ENCODE measurements around the gene TSPAN18. TPM values are rescaled to one million over a fixed set of nuclear protein-coding genes. Genes with fewer than 3 reads are reported as not detected.

The TSPAN18 gene
- total RNA-seq, 4 donors from 2014 or later = 27.7 to 70.1 (median 50.2) TPM

DNA sequence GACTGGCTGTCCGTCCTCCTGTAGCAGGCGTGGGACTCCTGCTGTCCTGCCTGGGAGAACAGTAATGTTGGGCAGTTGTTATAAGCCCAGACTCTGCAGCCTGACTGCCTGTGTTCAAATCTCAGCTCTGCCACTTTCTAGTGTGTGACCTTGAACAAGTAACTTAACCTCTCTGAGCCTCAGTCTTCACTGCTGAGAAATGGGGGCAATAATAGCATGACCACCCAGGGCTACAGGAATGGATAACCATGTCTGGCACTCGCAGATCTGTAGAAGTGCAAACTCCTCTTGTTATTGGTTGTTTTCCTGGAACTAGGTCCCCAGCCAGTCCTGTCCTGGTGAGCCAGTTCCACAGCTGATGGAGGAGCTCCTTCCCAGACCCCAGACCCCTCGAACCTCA, 154.2 kb downstream of the TSPAN18 start:
- Histone ChIP-seq H3K4me1 (peaks cover 7 to 57% (median 37%) of the 10 kb centered on the region in 4 donors), H3K27me3 (no peaks in the 10 kb centered on the region), H3K27ac (replicated peaks in 1 of 4) (no peak overlapping the region), H3K36me3 (peaks cover 0 to 5% (median 0%) of the 10 kb centered on the region in 4 donors), H3K9me3 (no peaks in the 10 kb centered on the region), H3K4me3 (no peak overlapping the region)
- TF ChIP-seq POLR2AphosphoS5 (IDR thresholded peaks at IDR 0.05) (no peak), POLR2A (IDR thresholded peaks at IDR 0.05; ENCODE audit: low read depth) (no peak), EP300 (IDR thresholded peaks at IDR 0.05) (no peak)
- TF ChIP-seq, protein P1, sequence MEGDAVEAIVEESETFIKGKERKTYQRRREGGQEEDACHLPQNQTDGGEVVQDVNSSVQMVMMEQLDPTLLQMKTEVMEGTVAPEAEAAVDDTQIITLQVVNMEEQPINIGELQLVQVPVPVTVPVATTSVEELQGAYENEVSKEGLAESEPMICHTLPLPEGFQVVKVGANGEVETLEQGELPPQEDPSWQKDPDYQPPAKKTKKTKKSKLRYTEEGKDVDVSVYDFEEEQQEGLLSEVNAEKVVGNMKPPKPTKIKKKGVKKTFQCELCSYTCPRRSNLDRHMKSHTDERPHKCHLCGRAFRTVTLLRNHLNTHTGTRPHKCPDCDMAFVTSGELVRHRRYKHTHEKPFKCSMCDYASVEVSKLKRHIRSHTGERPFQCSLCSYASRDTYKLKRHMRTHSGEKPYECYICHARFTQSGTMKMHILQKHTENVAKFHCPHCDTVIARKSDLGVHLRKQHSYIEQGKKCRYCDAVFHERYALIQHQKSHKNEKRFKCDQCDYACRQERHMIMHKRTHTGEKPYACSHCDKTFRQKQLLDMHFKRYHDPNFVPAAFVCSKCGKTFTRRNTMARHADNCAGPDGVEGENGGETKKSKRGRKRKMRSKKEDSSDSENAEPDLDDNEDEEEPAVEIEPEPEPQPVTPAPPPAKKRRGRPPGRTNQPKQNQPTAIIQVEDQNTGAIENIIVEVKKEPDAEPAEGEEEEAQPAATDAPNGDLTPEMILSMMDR (IDR thresholded peaks at IDR 0.05) = no peak
- no peak for DNase-seq (ENCODE audit: extremely low spot score)
- intact Hi-C loops (cut with DNase I) = no loop called here
- 93% methylated on average over 3 of the region's 4 CpGs for WGBS

DNA sequence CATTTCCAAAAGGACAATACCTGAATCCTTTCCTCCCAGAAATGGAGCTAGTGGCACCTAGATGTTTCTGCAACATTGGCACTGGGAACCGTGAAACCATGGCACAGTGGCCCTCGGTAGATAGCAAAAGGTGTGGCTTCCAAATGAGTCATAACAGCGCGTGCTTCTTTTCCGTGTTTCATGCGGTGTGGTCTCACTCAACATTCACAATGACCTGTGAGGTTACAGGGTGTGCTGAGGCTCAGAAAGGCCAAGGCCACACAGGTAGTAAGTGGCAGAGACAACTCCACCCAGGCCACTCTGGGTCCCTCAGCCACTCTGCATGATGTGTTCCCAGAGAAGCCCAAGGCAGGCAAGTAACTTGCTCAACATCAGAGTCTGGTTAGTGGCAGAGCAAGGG, 156.5 kb downstream of the TSPAN18 start:
- Histone ChIP-seq H3K27me3 (no peaks in the 10 kb centered on the region), H3K9me3 (no peaks in the 10 kb centered on the region), H3K36me3 (peaks cover 0 to 5% (median 0%) of the 10 kb centered on the region in 4 donors), H3K4me1 (peaks cover 27 to 62% (median 41%) of the 10 kb centered on the region in 4 donors), H3K4me3 (no peak overlapping the region), H3K27ac (replicated peaks in 1 of 4) (no peak overlapping the region)
- WGBS = 78% methylated on average over 6 of the region's 6 CpGs
- intact Hi-C loops (cut with DNase I) = no loop called here
- TF ChIP-seq, protein P1 (IDR thresholded peaks at IDR 0.05) = no peak
- TF ChIP-seq EP300 (IDR thresholded peaks at IDR 0.05) = no peak
- no peak for TF ChIP-seq POLR2A (IDR thresholded peaks at IDR 0.05; ENCODE audit: low read depth)
- DNase-seq (ENCODE audit: extremely low spot score) = no peak

DNA sequence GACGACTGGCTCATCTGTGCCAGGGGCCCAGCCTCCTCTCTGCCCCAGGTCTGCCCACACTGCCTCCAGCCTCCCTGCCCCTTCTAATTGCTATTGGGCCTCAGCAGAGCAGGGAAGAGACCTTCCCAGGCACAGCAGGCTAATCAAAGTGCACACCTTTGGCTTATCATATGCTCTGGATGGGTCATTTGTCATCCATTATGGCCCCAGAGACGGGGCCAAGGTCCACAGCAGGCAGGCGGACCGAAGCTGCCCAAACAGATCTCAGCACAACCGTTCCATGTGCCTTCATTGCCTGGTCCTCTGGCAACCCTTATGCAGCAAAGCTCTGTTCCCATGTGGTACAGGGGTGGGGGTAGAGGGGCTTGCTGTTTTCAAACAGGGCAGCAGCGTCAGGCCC, 157.3 kb downstream of the TSPAN18 start:
- Histone ChIP-seq H3K9me3 (no peaks in the 10 kb centered on the region), H3K4me1 (peaks cover 27 to 64% (median 40%) of the 10 kb centered on the region in 4 donors), H3K27ac (replicated peaks in 1 of 4) (no peak overlapping the region), H3K27me3 (no peaks in the 10 kb centered on the region), H3K36me3 (peaks cover 0 to 5% (median 0%) of the 10 kb centered on the region in 4 donors), H3K4me3 (no peak overlapping the region)
- DNase-seq (ENCODE audit: extremely low spot score) = no peak
- TF ChIP-seq EP300 (IDR thresholded peaks at IDR 0.05) (no peak), POLR2A (IDR thresholded peaks at IDR 0.05; ENCODE audit: low read depth) (no peak), POLR2AphosphoS5 (IDR thresholded peaks at IDR 0.05) (no peak)
- TF ChIP-seq, protein P1 (IDR thresholded peaks at IDR 0.05) = no peak
- WGBS = 91% methylated on average over 6 of the region's 6 CpGs
- intact Hi-C loops (cut with DNase I) = no loop called here

DNA sequence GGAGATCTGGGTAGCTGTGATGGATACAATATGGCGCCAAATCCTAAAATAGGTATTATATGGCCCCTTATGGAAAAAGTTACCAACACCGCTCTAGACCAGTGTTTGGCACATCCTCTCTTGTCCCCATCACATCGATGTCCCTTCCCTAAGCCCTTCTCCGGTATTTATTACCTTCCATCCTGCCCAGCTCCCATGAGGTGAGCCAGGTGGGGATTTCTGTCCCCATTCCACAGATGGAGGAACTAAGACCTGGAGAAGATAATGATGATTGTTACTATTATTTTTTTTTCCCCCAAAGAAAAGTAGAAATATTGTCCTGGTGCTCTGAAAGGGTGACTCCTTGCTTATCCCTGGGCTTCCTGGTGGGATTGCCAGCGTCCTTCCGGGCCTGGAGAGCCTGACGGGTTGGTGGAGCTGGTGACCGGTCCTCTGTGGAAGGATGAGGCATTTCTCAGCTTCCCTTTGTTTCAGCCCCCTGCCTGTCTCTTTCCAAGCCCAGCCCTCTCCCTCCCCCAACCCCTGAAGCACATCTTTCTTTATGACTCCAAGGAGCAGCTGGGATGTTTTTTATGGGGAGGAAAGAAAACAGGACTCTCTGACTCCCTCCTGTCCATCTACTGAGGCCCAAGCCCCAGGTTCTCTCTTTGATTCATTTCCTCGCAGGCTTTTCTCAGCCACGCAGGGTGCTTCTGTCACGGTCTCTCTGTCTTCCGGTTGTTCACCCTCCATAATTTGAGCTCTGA, 158.5 kb downstream of the TSPAN18 start:
- Histone ChIP-seq H3K27ac (replicated peaks in 1 of 4) (peak overlapping the region; percentile 74 to 80 (median 76)), H3K4me3 (no peak overlapping the region), H3K36me3 (peaks cover 0 to 5% (median 0%) of the 10 kb centered on the region in 4 donors), H3K27me3 (no peaks in the 10 kb centered on the region), H3K4me1 (peaks cover 27 to 68% (median 44%) of the 10 kb centered on the region in 4 donors), H3K9me3 (no peaks in the 10 kb centered on the region)
- whole genome bisulfite sequencing = 81% methylated on average over 12 of the region's 12 CpGs
- TF ChIP-seq EP300 (IDR thresholded peaks at IDR 0.05) (no peak), POLR2A (IDR thresholded peaks at IDR 0.05; ENCODE audit: low read depth) (no peak), POLR2AphosphoS5 (IDR thresholded peaks at IDR 0.05) (no peak)
- TF ChIP-seq, protein P1 (IDR thresholded peaks at IDR 0.05) = no peak
- DNase-seq (ENCODE audit: extremely low spot score) = no peak
- intact Hi-C loops (cut with DNase I) = no loop called here
